ENCODE data around the gene ZNF593.

- TF ChIP-seq CTCF (conservative IDR thresholded peaks at IDR 0.05; ENCODE audit: low read depth, low read length) (no peak), EZH2phosphoT487 (IDR thresholded peaks at IDR 0.05; ENCODE audit: borderline replicate concordance, low read length) (no peak), EZH2 (IDR thresholded peaks at IDR 0.05; ENCODE audit: low read length, unreplicated experiment) (no peak)
These were observed 43.2 kb upstream of the ZNF593 start for GRCh38 chr1:26126321-26127084.

Data from PC-3 (cell line).